Measurements from ENCODE around the gene SDHD.

Gene SDHD

GRCh38 chr11:112100462-112100861 lies 13.8 kb downstream of the SDHD start:
- DNase-seq (ENCODE audit: low read depth in 2 of 2, low spot score in 1 of 2) = no peak

- no peak for DNase-seq (ENCODE audit: low read depth in 2 of 2, low spot score in 1 of 2)
These were observed 16.8 kb downstream of the SDHD start for GRCh38 chr11:112103446-112103845.

GRCh38 chr11:112106070-112106469 lies 19.4 kb downstream of the SDHD start:
- DNase-seq (ENCODE audit: low read depth in 2 of 2, low spot score in 1 of 2) = no peak

GRCh38 chr11:112113539-112114457 lies 27.1 kb downstream of the SDHD start:
- no peak for DNase-seq (ENCODE audit: low read depth in 2 of 2, low spot score in 1 of 2)

GRCh38 chr11:112114460-112114859 lies 27.8 kb downstream of the SDHD start:
- no peak for DNase-seq (ENCODE audit: low read depth in 2 of 2, low spot score in 1 of 2)

GRCh38 chr11:112115386-112115785 lies 28.7 kb downstream of the SDHD start:
- no peak for DNase-seq (ENCODE audit: low read depth in 2 of 2, low spot score in 1 of 2)

- no peak for DNase-seq (ENCODE audit: low read depth in 2 of 2, low spot score in 1 of 2)
These were observed 31.5 kb downstream of the SDHD start for GRCh38 chr11:112118176-112118575.

- no peak for DNase-seq (ENCODE audit: low read depth in 2 of 2, low spot score in 1 of 2)
These were observed 35.4 kb downstream of the SDHD start for GRCh38 chr11:112121981-112122615.

- no peak for DNase-seq (ENCODE audit: low read depth in 2 of 2, low spot score in 1 of 2)
These were observed 36.5 kb downstream of the SDHD start for GRCh38 chr11:112123129-112123528.

GRCh38 chr11:112127056-112127455 lies 40.4 kb downstream of the SDHD start:
- DNase-seq (ENCODE audit: low read depth in 2 of 2, low spot score in 1 of 2) = no peak

GRCh38 chr11:112128483-112129121 lies 41.9 kb downstream of the SDHD start:
- DNase-seq (ENCODE audit: low read depth in 2 of 2, low spot score in 1 of 2) = no peak

- no peak for DNase-seq (ENCODE audit: low read depth in 2 of 2, low spot score in 1 of 2)
These were observed 43.0 kb downstream of the SDHD start for GRCh38 chr11:112129656-112130055.

GRCh38 chr11:112132737-112133136 lies 46.1 kb downstream of the SDHD start:
- no peak for DNase-seq (ENCODE audit: low read depth in 2 of 2, low spot score in 1 of 2)

- no peak for DNase-seq (ENCODE audit: low read depth in 2 of 2, low spot score in 1 of 2)
These were observed 47.8 kb downstream of the SDHD start for GRCh38 chr11:112134473-112134872.

- no peak for DNase-seq (ENCODE audit: low read depth in 2 of 2, low spot score in 1 of 2)
These were observed 56.9 kb downstream of the SDHD start for GRCh38 chr11:112143597-112143996.

All from stimulated activated CD8-positive, alpha-beta memory T cell treated with anti-CD3 and anti-CD28 coated beads, Interleukin-4, amount 100 ng/mL, for 4 hours (primary cell).